RWPE2 (cell line): ENCODE data around the gene CDYL2.
A peak's percentile ranks its signal among the peaks of the same experiment; 100 is the strongest.

ENCODE experiments used
- ATAC-seq: fragments of 200-7000 bp; cut with Tn5 transposase; 3 replicates; pipeline ENCODE4 v1.9.1; 2021; ENCODE audit warnings: low read depth
- DNase-seq: peaks from one replicate; pipeline ENCODE4 v3.0.0-alpha.2; 2020; ENCODE audit warnings: low spot score
- H3K27ac ChIP-seq: fragments of 450-650 bp; 2 replicates; pipeline ENCODE4 v1.5.1; 2017; ENCODE audit warnings: mild to moderate bottlenecking; ENCODE audit not compliant: poor library complexity, severe bottlenecking
- H3K27me3 ChIP-seq: fragments of 250-450 bp; sonication (Bioruptor Pico); 2 replicates; pipeline ENCODE4 v1.5.1; 2021; ENCODE audit warnings: mild to moderate bottlenecking, moderate library complexity; ENCODE audit not compliant: insufficient read depth, poor library complexity, severe bottlenecking
- H3K36me3 ChIP-seq: fragments of 250-450 bp; sonication (Bioruptor Pico); 2 replicates; pipeline ENCODE4 v1.5.1; 2020; ENCODE audit warnings: low read depth, mild to moderate bottlenecking, moderate library complexity
- H3K4me1 ChIP-seq: fragments of 250-450 bp; sonication (Bioruptor Pico); 2 replicates; pipeline ENCODE4 v1.5.1; 2021; ENCODE audit warnings: mild to moderate bottlenecking, moderate library complexity; ENCODE audit not compliant: insufficient read depth, poor library complexity, severe bottlenecking
- H3K4me3 ChIP-seq: fragments of 250-450 bp; sonication (Bioruptor Pico); 2 replicates; pipeline ENCODE4 v1.5.1; 2021; ENCODE audit warnings: mild to moderate bottlenecking, moderate library complexity; ENCODE audit not compliant: severe bottlenecking
- H3K9me3 ChIP-seq: fragments of 250-450 bp; sonication (Bioruptor Pico); 2 replicates; pipeline ENCODE4 v1.5.1; 2021; ENCODE audit warnings: mild to moderate bottlenecking, moderate library complexity; ENCODE audit not compliant: severe bottlenecking
- CTCF ChIP-seq: fragments of 450-650 bp; IDR thresholded peaks from one replicate; pipeline ENCODE4 v1.5.1; 2017; ENCODE audit warnings: mild to moderate bottlenecking, moderate library complexity; ENCODE audit not compliant: poor library complexity, severe bottlenecking

The CDYL2 gene

GRCh38 chr16:80806927-80807340, 2.5 kb upstream of the CDYL2 start:
- DNase-seq (peak; percentile 75), ATAC-seq (peak; percentile 93)
- Histone ChIP-seq H3K4me3 (no peak overlapping the region), H3K27me3 (peaks cover 3% of the 10 kb centered on the region), H3K9me3 (no peaks in the 10 kb centered on the region), H3K27ac (peak overlapping the region; percentile 43), H3K4me1 (peaks cover 6% of the 10 kb centered on the region), H3K36me3 (no peaks in the 10 kb centered on the region)
- no peak for TF ChIP-seq CTCF

GRCh38 chr16:80806289-80806688, 1.9 kb upstream of the CDYL2 start:
- H3K27me3 ChIP-seq, result peaks cover 3% of the 10 kb centered on the region
- no peaks in the 10 kb centered on the region for H3K9me3 ChIP-seq
- H3K27ac ChIP-seq, result peak overlapping the region; percentile 43
- ATAC-seq, result no peak
- peaks cover 6% of the 10 kb centered on the region for H3K4me1 ChIP-seq
- no peak for TF ChIP-seq CTCF
- H3K36me3 ChIP-seq, result no peaks in the 10 kb centered on the region
- no peak for DNase-seq
- H3K4me3 ChIP-seq, result no peak overlapping the region

- peaks cover 3% of the 10 kb centered on the region for H3K27me3 ChIP-seq
- peak; percentile 11; the same call in 1 of the 3 replicates for ATAC-seq
Measured at GRCh38 chr16:80804056-80804525, 307 bp downstream of the CDYL2 start.

GRCh38 chr16:80803339-80804055, 901 bp downstream of the CDYL2 start:
- H3K27me3 ChIP-seq, result peaks cover 3% of the 10 kb centered on the region
- no peak; the same call in 2 of the 3 replicates for ATAC-seq
- H3K4me3 ChIP-seq, result peak overlapping the region; percentile 73
- DNase-seq, result peak; percentile 56
- no peaks in the 10 kb centered on the region for H3K9me3 ChIP-seq
- H3K36me3 ChIP-seq, result no peaks in the 10 kb centered on the region
- H3K4me1 ChIP-seq, result peaks cover 6% of the 10 kb centered on the region
- TF ChIP-seq CTCF, result peak; percentile 23
- no peak overlapping the region for H3K27ac ChIP-seq

More at GRCh38 chr16:80804056-80804525, 307 bp downstream of the CDYL2 start:
- Histone ChIP-seq H3K9me3 (no peaks in the 10 kb centered on the region), H3K4me3 (peak overlapping the region; percentile 73), H3K27ac (no peak overlapping the region), H3K36me3 (no peaks in the 10 kb centered on the region), H3K4me1 (peaks cover 6% of the 10 kb centered on the region)
- no peak for TF ChIP-seq CTCF
- DNase-seq, result no peak

- no peak overlapping the region for H3K4me3 ChIP-seq
- no peak for TF ChIP-seq CTCF
- H3K4me1 ChIP-seq, result peaks cover 6% of the 10 kb centered on the region
- DNase-seq, result no peak
- H3K27me3 ChIP-seq, result peaks cover 3% of the 10 kb centered on the region
- H3K27ac ChIP-seq, result no peak overlapping the region
- H3K36me3 ChIP-seq, result no peaks in the 10 kb centered on the region
- no peaks in the 10 kb centered on the region for H3K9me3 ChIP-seq
- ATAC-seq, result no peak
Measured at GRCh38 chr16:80802902-80803301, 1.5 kb downstream of the CDYL2 start.
